GM15510 (cell line): ENCODE measurements around the gene ZDHHC22.

Experiments used
- POLR2A ChIP-seq: IDR thresholded peaks from 3 replicates; pipeline ENCODE4 v1.6.1; 2011; ENCODE audit warnings: borderline replicate concordance; ENCODE audit not compliant: insufficient read length; ENCODE audit errors: extremely low read depth

ZDHHC22 gene

GRCh38 chr14:77141214-77142004 lies at the start of gene ZDHHC22:
Gene ZDHHC22 (minus strand): TSS chr14:77141791. CDS start chr14:77139738, 2,053 bp downstream.
- no peak for TF ChIP-seq POLR2A

- no peak for TF ChIP-seq POLR2A
Measured at GRCh38 chr14:77190977-77191376, 49.4 kb upstream of the ZDHHC22 start.

- TF ChIP-seq POLR2A = no peak
Measured at GRCh38 chr14:77189479-77189878, 47.9 kb upstream of the ZDHHC22 start.

GRCh38 chr14:77187649-77188012 lies 46.0 kb upstream of the ZDHHC22 start:
- no peak for TF ChIP-seq POLR2A

- no peak for TF ChIP-seq POLR2A
Measured at GRCh38 chr14:77186911-77187648, 45.5 kb upstream of the ZDHHC22 start.

- no peak for TF ChIP-seq POLR2A
Measured at GRCh38 chr14:77185093-77185465, 43.5 kb upstream of the ZDHHC22 start.

GRCh38 chr14:77184396-77185092 lies 43.0 kb upstream of the ZDHHC22 start:
- TF ChIP-seq POLR2A = no peak

GRCh38 chr14:77183896-77184295 lies 42.3 kb upstream of the ZDHHC22 start:
- no peak for TF ChIP-seq POLR2A

- no peak for TF ChIP-seq POLR2A
Measured at GRCh38 chr14:77181603-77182437, 40.2 kb upstream of the ZDHHC22 start, which contains the start of gene TMEM63C. Gene TMEM63C (plus strand): TSS chr14:77181798. CDS start chr14:77218814, 37,016 bp downstream.

- TF ChIP-seq POLR2A = no peak
Measured at GRCh38 chr14:77180726-77181602, 39.4 kb upstream of the ZDHHC22 start.

- TF ChIP-seq POLR2A = no peak
Measured at GRCh38 chr14:77178656-77179055, 37.1 kb upstream of the ZDHHC22 start.

GRCh38 chr14:77177702-77178101 lies 36.1 kb upstream of the ZDHHC22 start:
- no peak for TF ChIP-seq POLR2A

- no peak for TF ChIP-seq POLR2A
Measured at GRCh38 chr14:77175843-77176242, 34.3 kb upstream of the ZDHHC22 start.
